Bronchial epithelial cell (primary cell): ENCODE measurements around the gene USP17L26. TPM values are rescaled to one million over a fixed set of nuclear protein-coding genes. Genes with fewer than 3 reads are reported as not detected.

Experiments
- DNase-seq: peaks from one replicate; pipeline ENCODE4 v3.0.0-alpha.2; 2010; ENCODE audit warnings: low read depth
- FAIRE-seq: peaks from 2 replicates; lab custom pipeline; 2011; peaks lifted over from hg19 to GRCh38; lab: Jason Lieb, UNC
- H3K27me3 ChIP-seq: 2 replicates; pipeline ENCODE4 v1.5.1; 2011; ENCODE audit warnings: low read length; ENCODE audit not compliant: control insufficient read depth, insufficient read depth
- H3K36me3 ChIP-seq: 2 replicates; pipeline ENCODE4 v1.5.1; 2011; ENCODE audit warnings: low read length; ENCODE audit not compliant: control insufficient read depth, insufficient read depth
- H3K4me3 ChIP-seq: 2 replicates; pipeline ENCODE4 v1.5.1; 2011; ENCODE audit warnings: mild to moderate bottlenecking, low read depth, low read length, control low read depth
- CTCF ChIP-seq: IDR thresholded peaks from 2 replicates; pipeline ENCODE4 v1.5.1; 2011; ENCODE audit warnings: mild to moderate bottlenecking, moderate library complexity, low read length, control low read depth, inconsistent platforms; ENCODE audit not compliant: insufficient read depth, severe bottlenecking
- total RNA-seq: library from RNA; depleted of rRNA; stranded (reverse); fragments of >200 nt; gene quantifications from 2 replicates; pipeline ENCODE4 v1.2.1, GENCODE V29; 2014

USP17L26 gene
- total RNA-seq, 1 donor from 2014 or later: not detected

- Histone ChIP-seq H3K4me3 (no peak overlapping the region), H3K27me3 (no peaks in the 10 kb centered on the region), H3K36me3 (no peaks in the 10 kb centered on the region)
- no peak for TF ChIP-seq CTCF
- DNase-seq (peak; percentile 50), FAIRE-seq (no peak)
These were observed 49.7 kb downstream of the USP17L26 start for GRCh38 chr4:9384126-9384525.

Other genes with a start within 250 kb of the USP17L26 start
- not detected in 2 replicates for gene FAM90A26, start 164.2 kb upstream of the USP17L26 start, total RNA-seq
- gene USP17L10, start 124.0 kb upstream of the USP17L26 start, total RNA-seq: not detected in 2 replicates
- not detected in 2 replicates for gene USP17L11, start 119.3 kb upstream of the USP17L26 start, total RNA-seq
- gene USP17L12, start 114.5 kb upstream of the USP17L26 start, total RNA-seq: not detected in 2 replicates
- gene USP17L13, start 109.8 kb upstream of the USP17L26 start, total RNA-seq: not detected in 2 replicates
- gene USP17L15, start 100.3 kb upstream of the USP17L26 start, total RNA-seq: not detected in 2 replicates
- not detected in 2 replicates for gene USP17L17, start 90.8 kb upstream of the USP17L26 start, total RNA-seq
- gene USP17L18, start 86.0 kb upstream of the USP17L26 start, total RNA-seq: not detected in 2 replicates
- not detected in 2 replicates for gene USP17L19, start 81.3 kb upstream of the USP17L26 start, total RNA-seq
- gene USP17L20, start 76.5 kb upstream of the USP17L26 start, total RNA-seq: not detected in 2 replicates
- gene USP17L21, start 71.8 kb upstream of the USP17L26 start, total RNA-seq: not detected in 2 replicates
- gene USP17L22, start 67.0 kb upstream of the USP17L26 start, total RNA-seq: not detected in 2 replicates
- not detected in 2 replicates for gene USP17L24, start 9.5 kb upstream of the USP17L26 start, total RNA-seq
- not detected in 2 replicates for gene USP17L25, start 4.7 kb upstream of the USP17L26 start, total RNA-seq
- gene USP17L5, start 4.7 kb downstream of the USP17L26 start, total RNA-seq: not detected in 2 replicates
- not detected in 2 replicates for gene USP17L27, start 9.5 kb downstream of the USP17L26 start, total RNA-seq
- gene USP17L28, start 14.2 kb downstream of the USP17L26 start, total RNA-seq: not detected in 2 replicates
- not detected in 2 replicates for gene USP17L29, start 19.0 kb downstream of the USP17L26 start, total RNA-seq
- not detected in 2 replicates for gene USP17L30, start 28.5 kb downstream of the USP17L26 start, total RNA-seq
- not detected in 2 replicates for gene DEFB131A, start 109.8 kb downstream of the USP17L26 start, total RNA-seq